ENCODE measurements around the gene CHRNE. TPM values are rescaled to one million over a fixed set of nuclear protein-coding genes. Genes with fewer than 3 reads are reported as not detected.

CHRNE gene
- total and polyA plus RNA-seq, 2 of the 13 experiments (the other 11 are each of a cell fraction or from before 2014, with no cell fraction given): 0.53 to 0.59 TPM

GRCh38 chr17:4940555-4941318 is 37.8 kb upstream of the CHRNE start (continued):
- TF ChIP-seq ZSCAN21 (CRISPR knock-in tag; IDR thresholded peaks at IDR 0.05; ENCODE audit: borderline replicate concordance) (0 out of 2 replicates have a peak, but pooled peaks have one; percentile 9), ZNF354B (CRISPR knock-in tag; IDR thresholded peaks at IDR 0.05) (no peak), ZNF543 (CRISPR knock-in tag; IDR thresholded peaks at IDR 0.05) (0 out of 2 replicates have a peak, but pooled peaks have one; percentile 19), MTERF4 (CRISPR knock-in tag; IDR thresholded peaks at IDR 0.05) (0 out of 2 replicates have a peak, but pooled peaks have one; percentile 48), HOXA9 (CRISPR knock-in tag; IDR thresholded peaks at IDR 0.05; ENCODE audit: borderline replicate concordance) (no peak), ZNF572 (CRISPR knock-in tag; IDR thresholded peaks at IDR 0.05) (no peak), TCF7 (IDR thresholded peaks at IDR 0.05; ENCODE audit: low read depth) (no peak), ZNF839 (CRISPR knock-in tag; IDR thresholded peaks at IDR 0.05; ENCODE audit: borderline replicate concordance) (no peak), PBX3 (CRISPR knock-in tag; IDR thresholded peaks at IDR 0.05; ENCODE audit: borderline replicate concordance) (no peak), ZNF580 (CRISPR knock-in tag; IDR thresholded peaks at IDR 0.05; ENCODE audit: borderline replicate concordance, low read depth) (no peak), HOXA3 (CRISPR knock-in tag; IDR thresholded peaks at IDR 0.05) (no peak), NFAT5 (CRISPR knock-in tag; IDR thresholded peaks at IDR 0.05) (no peak), ATF7-NPFF (CRISPR knock-in tag; IDR thresholded peaks at IDR 0.05; ENCODE audit: low read depth) (0 out of 2 replicates have a peak, but pooled peaks have one; percentile 45), ZBTB3 (CRISPR knock-in tag; IDR thresholded peaks at IDR 0.05; ENCODE audit: borderline replicate concordance, low read depth) (0 out of 2 replicates have a peak, but pooled peaks have one; percentile 6), KDM5A (IDR thresholded peaks at IDR 0.05; ENCODE audit: borderline replicate concordance, low read length) (peak; percentile 84), ZNF720 (CRISPR knock-in tag; IDR thresholded peaks at IDR 0.05) (no peak), ZNF501 (CRISPR knock-in tag; IDR thresholded peaks at IDR 0.05) (0 out of 2 replicates have a peak, but pooled peaks have one; percentile 39), KDM5B (CRISPR knock-in tag; IDR thresholded peaks at IDR 0.05; ENCODE audit: borderline replicate concordance) (no peak), KDM1A (CRISPR knock-in tag; IDR thresholded peaks at IDR 0.05) (no peak), REL (CRISPR knock-in tag; conservative IDR thresholded peaks at IDR 0.05) (no peak), MED1 (CRISPR knock-in tag; IDR thresholded peaks at IDR 0.05) (no peak), GABPA (IDR thresholded peaks at IDR 0.05; ENCODE audit: low read depth, low read length) (peak; percentile 75), GABPA (CRISPR knock-in tag; IDR thresholded peaks at IDR 0.05; ENCODE audit: low read depth) (0 out of 2 replicates have a peak, but pooled peaks have one; percentile 94)
